Stimulated activated CD4-positive, alpha-beta T cell treated with anti-CD3 and anti-CD28 coated beads, Interleukin-1b, Interleukin-23, amount 100 ng/mL, for 24 hours (primary cell): ENCODE results near the gene RACGAP1.
A peak's percentile ranks its signal among the peaks of the same experiment; 100 is the strongest.

Experiments
- DNase-seq, 4 experiments: peaks; one replicate each; pipeline ENCODE4 v3.0.0-alpha.2; 2020; ENCODE audit warnings: low read depth in 4 of 4, low spot score in 1 of 4

Gene RACGAP1

DNA sequence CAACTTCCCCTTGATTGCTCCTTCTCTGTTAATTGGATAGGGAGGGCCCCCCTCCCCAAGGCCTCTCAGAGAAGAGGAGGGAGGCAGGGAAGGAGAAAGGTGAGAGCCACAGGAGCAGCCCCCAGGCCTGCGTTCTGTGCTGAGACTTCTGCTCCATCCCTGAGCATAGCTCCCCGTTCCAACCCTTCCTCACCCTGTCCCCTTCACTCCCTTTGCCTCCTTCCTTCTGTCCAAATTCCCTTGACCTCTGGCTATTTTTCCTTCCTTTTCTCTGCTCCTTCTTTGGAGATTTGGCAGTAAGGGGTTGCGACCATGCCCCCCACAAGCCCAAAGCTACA is 31.3 kb upstream of the RACGAP1 start:
- DNase-seq: no peak

DNA sequence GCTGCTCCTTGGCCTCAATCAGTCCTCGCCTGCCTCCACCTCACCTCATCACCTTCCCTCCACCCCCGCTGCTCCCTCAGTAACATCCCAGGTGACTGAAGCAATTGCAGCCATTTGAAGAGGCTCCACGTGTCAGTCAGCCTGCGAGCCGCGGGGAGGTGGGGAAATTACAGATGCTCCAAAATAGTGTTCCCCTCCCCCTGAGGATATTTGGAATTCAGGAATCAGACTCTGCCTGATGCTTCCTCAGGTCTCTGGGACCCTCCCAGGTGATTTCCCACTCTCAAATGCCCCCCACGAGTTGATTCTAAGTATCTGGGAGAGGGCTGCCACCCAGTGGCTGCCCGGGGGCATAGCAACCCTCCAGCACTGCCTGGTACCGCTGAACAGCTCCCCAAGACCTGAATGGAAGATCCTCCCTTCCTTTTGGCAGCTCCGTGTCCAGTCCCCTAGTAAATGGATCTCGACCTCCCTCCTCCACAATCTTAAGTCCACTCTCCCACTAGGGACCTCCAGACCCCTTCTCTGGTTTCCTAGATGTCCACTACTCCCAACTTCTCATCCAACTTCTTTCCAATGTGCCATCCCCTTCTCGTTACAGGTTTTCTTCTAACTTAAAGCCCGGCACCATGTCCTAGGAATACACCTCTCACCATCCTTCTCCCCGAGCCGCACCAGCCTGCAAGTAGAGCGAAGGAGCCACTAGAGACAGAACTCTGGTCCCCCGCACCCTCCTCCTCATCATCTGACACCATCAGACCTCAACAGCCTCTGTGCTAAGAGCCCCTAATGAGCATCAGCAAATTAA is 30.7 kb upstream of the RACGAP1 start:
- peak in 2 of 4 experiments; percentile 43 to 54 for DNase-seq

DNA sequence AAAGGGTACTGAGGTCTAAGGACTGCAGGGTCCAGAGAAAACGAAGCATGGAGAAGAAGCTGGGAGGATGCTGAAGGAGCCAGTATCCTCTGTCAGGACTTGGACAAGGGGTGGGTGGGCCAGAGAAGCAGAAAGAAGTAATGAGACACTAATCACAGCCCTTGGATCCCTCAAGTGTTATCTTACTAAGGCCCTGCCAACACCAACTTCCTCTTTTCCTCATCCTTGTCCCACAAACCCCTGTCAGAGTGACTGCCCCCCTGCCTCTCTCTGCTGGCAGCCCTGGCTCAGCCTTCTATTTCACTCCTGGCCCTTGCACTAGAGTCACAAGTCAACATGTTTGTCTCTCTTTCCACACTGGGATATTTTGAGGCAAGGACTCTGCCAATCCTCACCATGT is 28.3 kb upstream of the RACGAP1 start:
- DNase-seq: no peak

DNA sequence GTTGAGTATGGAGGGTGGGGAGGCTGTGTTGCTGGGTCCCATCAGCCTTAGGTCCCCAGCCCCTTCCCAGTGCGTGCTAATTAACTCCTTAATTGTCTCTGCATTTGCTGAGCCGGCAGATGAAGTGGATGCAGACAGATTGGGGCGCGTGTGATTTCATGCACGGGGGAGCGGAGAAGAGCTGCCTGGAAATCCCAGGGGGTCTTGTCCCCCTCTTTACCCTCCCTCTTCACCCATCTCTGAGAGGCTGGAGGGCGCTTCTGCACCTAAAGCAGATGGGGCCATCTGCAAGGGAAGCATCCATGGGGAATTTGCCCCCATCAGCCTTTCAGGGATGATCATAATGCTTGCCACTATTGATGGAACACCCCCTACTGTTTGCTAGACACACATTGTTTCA is 27.7 kb upstream of the RACGAP1 start:
- DNase-seq: no peak

DNA sequence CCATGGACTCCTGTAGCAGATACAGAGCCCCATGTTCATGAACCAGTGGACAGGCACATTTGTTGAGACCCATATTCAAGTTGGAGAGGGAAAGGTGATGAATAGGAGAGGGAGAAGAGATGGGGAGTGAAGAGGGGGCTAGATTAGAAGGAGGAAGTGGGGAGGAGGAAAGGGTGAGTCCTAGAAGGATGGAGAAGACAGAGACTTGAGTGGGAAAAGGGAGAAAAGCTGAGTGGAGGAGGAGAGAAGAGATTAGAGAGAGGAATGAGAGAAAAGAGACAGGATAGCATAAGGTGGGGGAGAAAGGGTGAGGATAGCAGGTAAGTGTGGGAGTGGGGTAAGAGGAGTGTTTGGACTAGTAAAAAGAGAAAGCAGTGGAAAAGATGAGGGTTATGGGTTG is 27.2 kb upstream of the RACGAP1 start:
- no peak for DNase-seq

GRCh38 chr12:50051101-50051806 is 26.0 kb upstream of the RACGAP1 start:
- DNase-seq: no peak

DNA sequence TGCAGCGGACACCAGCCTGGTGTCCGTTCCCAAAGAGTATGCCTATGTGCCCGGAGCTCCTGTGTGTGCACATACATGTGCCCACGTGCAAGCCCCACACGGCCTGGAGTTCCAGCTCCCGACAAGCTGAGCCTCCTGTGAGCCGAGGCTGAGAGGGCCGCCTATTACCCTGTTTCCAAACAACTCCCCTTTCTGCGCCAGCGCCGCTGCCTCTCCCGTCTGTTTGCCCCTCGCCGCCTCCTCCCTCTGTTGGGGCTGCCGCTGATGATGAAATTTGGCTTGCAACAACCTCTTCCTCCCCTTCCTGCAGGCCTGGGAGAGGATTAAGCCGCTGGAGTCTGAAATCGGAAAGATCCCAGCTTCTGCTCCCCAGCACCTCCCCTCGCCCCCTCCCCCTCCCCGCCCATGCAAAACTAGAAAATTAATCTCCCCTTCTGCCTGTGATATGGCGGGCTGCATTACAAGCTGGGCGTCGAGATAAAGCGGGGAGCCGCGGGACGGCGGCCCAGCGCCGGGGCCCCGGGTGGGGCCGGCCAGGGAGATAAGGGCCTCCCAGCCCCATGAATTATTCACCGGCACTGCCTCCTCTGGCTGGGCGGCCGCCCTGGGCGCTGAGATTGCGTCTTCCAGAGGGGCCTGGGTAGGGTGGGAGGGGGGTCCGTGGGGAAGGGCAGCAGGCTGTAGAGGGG is 25.3 kb upstream of the RACGAP1 start:
- DNase-seq: no peak

DNA sequence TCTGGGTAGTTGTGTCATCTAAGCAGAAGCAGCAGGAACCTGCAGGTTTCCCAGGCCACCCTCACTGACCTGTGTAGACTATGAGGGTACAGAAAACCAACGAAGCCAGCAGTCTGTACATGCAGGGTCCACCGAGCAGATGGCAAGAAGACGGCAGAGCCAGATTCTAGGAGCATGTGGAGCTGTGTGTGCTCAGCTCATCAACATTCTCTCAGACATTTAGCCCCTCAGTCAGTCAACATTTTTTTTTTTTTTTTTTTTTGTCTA is 24.8 kb upstream of the RACGAP1 start:
- no peak for DNase-seq

- no peak for DNase-seq
Measured at GRCh38 chr12:50049254-50050118, 24.2 kb upstream of the RACGAP1 start.

DNA sequence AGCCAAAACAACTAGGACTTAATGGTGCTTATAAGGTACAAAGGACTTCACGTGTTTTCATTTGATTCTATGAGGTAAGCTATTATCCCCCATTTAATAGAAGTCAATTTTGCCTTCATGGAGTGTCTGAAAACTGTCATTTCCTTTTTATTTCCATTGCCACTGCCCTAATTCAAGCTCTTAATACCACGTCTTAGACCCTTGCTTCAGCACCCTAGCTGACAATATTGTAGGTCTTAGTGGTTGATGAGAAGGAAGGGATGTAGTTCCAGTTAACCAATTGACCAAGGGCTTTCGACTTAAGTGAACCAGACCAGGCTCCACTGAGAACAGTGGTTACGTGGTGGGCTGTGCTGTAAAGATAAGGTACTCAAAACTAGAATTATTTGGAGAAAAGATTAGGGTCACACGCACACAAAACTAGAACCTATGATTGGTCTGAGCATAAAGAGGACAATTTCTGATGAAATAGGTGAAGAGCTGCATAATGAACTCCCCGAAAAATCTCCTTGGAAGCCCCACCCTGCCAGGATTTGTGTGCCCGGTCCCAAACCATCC is 22.5 kb upstream of the RACGAP1 start:
- DNase-seq: no peak

GRCh38 chr12:50043854-50044253 is 18.6 kb upstream of the RACGAP1 start:
- DNase-seq: no peak

GRCh38 chr12:50043308-50043707 is 18.0 kb upstream of the RACGAP1 start:
- no peak for DNase-seq

DNA sequence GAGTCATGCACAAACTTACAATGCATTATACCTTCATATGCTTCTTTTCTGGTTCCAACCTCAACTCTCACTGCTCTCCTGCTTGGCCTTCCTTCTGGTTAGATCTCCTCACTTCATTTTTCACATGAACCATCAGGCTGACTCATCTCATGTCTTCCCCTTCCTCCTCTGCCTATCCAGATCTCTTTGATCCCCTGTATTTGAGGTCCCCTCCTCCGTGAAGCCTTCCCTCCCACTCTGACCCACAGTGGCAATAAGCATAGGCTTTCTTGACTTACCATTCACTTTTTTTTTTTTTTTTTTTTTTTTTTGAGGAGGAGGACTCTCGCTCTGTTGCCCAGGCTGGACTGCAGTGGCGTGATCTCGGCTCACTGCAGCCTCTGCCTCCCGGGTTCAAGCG is 17.4 kb upstream of the RACGAP1 start:
- no peak for DNase-seq

DNA sequence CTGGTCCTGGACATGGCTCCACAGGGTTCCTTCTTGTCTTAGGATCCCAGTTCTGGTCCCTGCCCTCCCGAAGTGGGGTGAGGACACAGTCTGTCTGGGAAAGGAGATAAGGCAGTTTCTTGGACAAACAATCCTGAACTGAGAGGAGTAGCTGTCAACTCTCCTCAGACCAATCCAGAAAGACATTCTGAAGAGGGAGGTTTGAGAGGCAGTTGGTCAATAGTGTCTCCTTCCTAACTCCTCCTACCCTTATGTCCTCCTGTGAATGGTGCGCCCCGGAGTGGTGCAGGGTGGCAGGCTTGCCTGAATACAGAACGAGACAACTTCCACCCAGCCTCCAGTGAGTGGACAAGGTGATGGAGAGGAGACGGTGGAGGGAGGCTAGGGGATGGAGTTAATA is 16.7 kb upstream of the RACGAP1 start:
- no peak for DNase-seq

DNA sequence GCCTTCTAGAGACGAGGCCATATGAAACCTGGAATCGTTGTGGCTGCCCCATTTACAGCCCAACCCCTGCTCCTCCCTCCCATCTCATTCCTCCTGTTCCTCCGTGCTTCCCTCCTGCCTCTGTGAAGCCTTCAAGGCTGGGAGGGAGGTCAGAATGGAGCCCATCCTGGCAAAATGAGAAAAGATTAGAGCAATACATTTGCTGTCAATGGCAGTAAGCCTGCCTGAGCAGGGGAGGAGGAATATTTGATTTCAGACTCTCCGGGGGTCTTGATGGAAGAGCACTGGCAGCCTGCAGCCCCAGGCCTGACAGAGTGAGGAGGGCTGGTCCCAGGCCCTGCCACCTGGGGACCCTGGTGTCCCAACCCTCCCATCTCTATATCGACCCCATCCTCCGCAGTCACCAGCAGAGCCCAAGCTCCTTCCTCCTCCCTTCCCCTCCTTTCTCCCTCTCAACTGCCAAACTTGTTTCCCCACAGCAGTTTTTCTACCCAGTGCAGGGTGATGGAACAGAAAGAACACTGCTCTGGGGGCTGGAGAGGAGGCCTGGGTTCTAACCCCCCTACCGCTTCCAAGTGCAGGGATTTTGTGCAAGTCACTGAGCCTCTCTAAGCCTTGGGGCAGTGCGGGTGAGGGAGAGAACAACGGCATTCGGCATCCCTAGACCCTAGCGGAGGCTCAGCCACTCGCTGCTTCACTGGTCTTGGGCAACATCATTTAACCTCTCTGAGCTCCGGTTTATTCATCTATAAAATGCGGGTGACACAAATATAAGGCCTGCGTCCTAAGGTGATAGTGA is 16.0 kb upstream of the RACGAP1 start:
- DNase-seq: no peak

- no peak for DNase-seq
Measured at GRCh38 chr12:50040657-50041056, 15.4 kb upstream of the RACGAP1 start.

DNA sequence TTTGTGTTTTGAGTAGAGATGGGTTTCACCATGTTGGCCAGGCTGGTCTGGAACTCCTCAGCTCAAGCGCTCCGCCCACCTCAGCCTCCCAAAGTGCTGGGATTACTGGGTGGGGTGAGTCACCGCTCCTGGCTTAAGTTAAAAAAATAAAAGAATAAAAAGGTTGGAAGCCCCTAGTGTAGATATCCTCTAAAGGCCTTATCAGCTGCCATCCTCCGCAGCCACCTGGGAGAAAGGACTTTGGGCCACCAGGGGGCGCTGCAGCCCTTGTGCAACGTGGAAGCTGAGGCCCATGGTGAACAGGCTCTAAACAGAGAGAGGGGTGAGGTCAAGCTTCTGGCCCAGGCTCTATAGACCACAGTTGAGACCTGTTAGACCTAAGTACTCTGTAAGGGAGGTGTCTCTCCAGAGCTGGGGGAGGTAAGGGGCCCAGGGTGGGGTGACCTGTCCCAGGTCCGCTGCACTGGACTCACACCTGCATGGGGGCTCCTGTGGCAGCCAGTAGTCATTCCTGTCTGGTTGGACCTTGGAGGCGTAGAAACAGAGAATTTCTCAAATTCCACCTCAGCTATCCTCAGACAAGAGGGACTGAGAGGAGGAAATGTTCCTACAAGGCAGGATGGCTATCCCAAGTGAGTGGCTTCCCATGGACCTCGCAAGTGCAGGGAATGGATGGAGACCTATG is 14.0 kb upstream of the RACGAP1 start:
- DNase-seq: peak; percentile 83 to 89 (median 86)

DNA sequence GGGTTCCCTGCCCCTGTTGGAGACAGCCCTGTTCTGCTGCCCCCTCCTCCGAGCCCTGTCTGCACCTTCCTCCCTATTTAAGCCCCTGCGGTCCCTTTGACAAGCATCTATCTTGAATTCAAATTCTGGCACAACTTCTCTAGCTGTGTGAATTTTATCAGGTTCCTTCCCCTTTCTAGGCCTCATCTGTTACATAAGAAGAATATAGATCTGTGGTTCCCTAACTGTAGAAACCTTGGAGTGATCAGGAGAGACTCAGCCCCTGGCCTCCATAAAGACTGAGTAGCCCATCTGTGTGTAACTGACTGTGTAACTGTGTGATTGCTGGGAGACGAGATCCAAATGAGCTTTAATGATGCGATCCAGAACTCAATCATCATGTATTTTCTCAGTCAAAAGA is 13.0 kb upstream of the RACGAP1 start:
- DNase-seq: no peak

GRCh38 chr12:50032854-50033581 is 7.7 kb upstream of the RACGAP1 start:
- no peak for DNase-seq
